ENCODE measurements around the gene DPP7.

Gene DPP7

GRCh38 chr9:137110147-137110910, 4.2 kb downstream of the DPP7 start:
- no peak for DNase-seq (ENCODE audit: insufficient read length, low spot score)
- no peak for TF ChIP-seq CTCF (IDR thresholded peaks at IDR 0.05; ENCODE audit: insufficient read depth, missing control alignments)
- no peak for FAIRE-seq

GRCh38 chr9:137109250-137110146, 5.0 kb downstream of the DPP7 start:
- TF ChIP-seq CTCF (IDR thresholded peaks at IDR 0.05; ENCODE audit: insufficient read depth, missing control alignments) = no peak
- DNase-seq (ENCODE audit: insufficient read length, low spot score) (no peak), FAIRE-seq (no peak)

GRCh38 chr9:137108608-137109249, 5.8 kb downstream of the DPP7 start:
- TF ChIP-seq CTCF (IDR thresholded peaks at IDR 0.05; ENCODE audit: insufficient read depth, missing control alignments) = no peak
- FAIRE-seq = no peak
- DNase-seq (ENCODE audit: insufficient read length, low spot score) = no peak

- no peak for TF ChIP-seq CTCF (IDR thresholded peaks at IDR 0.05; ENCODE audit: insufficient read depth, missing control alignments)
Measured at GRCh38 chr9:137107982-137108381, 6.6 kb downstream of the DPP7 start.

GRCh38 chr9:137107312-137107921, 7.1 kb downstream of the DPP7 start:
- FAIRE-seq = no peak
- no peak for TF ChIP-seq CTCF (IDR thresholded peaks at IDR 0.05; ENCODE audit: insufficient read depth, missing control alignments)
- DNase-seq (ENCODE audit: insufficient read length, low spot score) = no peak

More at GRCh38 chr9:137107982-137108381, 6.6 kb downstream of the DPP7 start:
- DNase-seq (ENCODE audit: insufficient read length, low spot score) (no peak), FAIRE-seq (no peak)

- TF ChIP-seq CTCF (IDR thresholded peaks at IDR 0.05; ENCODE audit: insufficient read depth, missing control alignments) = no peak
- FAIRE-seq = no peak
Measured at GRCh38 chr9:137106662-137107250, 7.8 kb downstream of the DPP7 start.

More at GRCh38 chr9:137106662-137107250, 7.8 kb downstream of the DPP7 start:
- DNase-seq (ENCODE audit: insufficient read length, low spot score) = no peak
